ENCODE results near the gene ITGB2. TPM values are rescaled to one million over a fixed set of nuclear protein-coding genes. Genes with fewer than 3 reads are reported as not detected.

ITGB2 gene
- total RNA-seq, 1 experiment from 2014 or later = 1.5 TPM

DNA sequence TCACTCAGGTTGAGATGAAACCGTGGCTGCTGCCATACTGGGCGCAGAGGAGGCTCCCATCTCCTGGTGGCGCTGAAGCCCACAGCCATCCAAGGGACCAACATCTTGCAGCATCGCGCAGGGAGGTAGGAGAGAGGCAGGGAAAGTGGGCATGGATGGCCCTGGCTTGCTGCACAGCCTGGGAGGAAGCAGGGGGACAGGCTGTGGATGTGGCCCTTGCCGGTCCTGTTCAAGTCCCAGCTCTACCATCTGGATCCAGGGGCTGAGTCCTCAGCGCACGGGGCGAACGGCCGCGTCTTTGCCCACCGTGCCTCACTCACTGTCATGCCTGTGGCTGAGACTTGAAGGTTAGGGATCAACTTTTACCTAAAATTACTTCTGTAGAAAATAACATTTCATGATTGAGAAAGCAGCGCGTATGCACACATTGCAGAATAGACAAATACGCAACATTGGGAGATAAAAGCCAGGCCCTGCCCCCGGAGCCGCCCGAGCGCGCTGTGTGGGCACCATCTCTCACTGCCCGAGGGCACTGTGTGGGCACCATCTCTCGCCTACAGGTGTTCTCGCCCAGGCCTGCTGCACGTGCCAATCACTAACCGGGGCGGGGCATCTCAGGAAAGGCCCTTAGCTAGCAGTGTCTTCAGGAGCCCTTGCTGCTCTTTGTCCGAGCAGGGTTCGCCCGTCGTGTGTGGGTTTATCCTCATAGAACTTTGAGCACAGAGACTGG, 30.7 kb upstream of the ITGB2 start:
- no peak for ATAC-seq
- TF ChIP-seq MAX (IDR thresholded peaks at IDR 0.05) = no peak
- no peak for TF ChIP-seq SP1 (IDR thresholded peaks at IDR 0.05; ENCODE audit: low read depth)
- TF ChIP-seq ZFX (IDR thresholded peaks at IDR 0.05) = no peak
- TF ChIP-seq EZH2 (IDR thresholded peaks at IDR 0.05) = no peak
- TF ChIP-seq EGR1 (IDR thresholded peaks at IDR 0.05; ENCODE audit: low read depth) = no peak
- TF ChIP-seq CTCF (IDR thresholded peaks at IDR 0.05 in 2 of 3, conservative IDR thresholded peaks at IDR 0.05 in 1 of 3; ENCODE audit: borderline replicate concordance in 1 of 3, insufficient read depth in 1 of 3, low read depth in 2 of 3, low read length in 2 of 3) = no peak
- TF ChIP-seq CBX3 (IDR thresholded peaks at IDR 0.05; ENCODE audit: low read depth) = no peak
- no peak for TF ChIP-seq CEBPB (IDR thresholded peaks at IDR 0.05; ENCODE audit: low read depth)
- TF ChIP-seq TCF7L2 (IDR thresholded peaks at IDR 0.05; ENCODE audit: borderline replicate concordance, extremely low read depth, insufficient read depth, insufficient read length) = no peak
- no peak for TF ChIP-seq SRF (IDR thresholded peaks at IDR 0.05; ENCODE audit: low read depth)
- TF ChIP-seq, protein P1, sequence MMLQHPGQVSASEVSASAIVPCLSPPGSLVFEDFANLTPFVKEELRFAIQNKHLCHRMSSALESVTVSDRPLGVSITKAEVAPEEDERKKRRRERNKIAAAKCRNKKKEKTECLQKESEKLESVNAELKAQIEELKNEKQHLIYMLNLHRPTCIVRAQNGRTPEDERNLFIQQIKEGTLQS (IDR thresholded peaks at IDR 0.05) = no peak
- TF ChIP-seq POLR2A (IDR thresholded peaks at IDR 0.05; ENCODE audit: borderline replicate concordance, extremely low read depth, insufficient read depth, insufficient read length) = no peak
- TF ChIP-seq ZNF274 (IDR thresholded peaks at IDR 0.05; ENCODE audit: low read depth, low read length) = no peak
- TF ChIP-seq, protein P2, sequence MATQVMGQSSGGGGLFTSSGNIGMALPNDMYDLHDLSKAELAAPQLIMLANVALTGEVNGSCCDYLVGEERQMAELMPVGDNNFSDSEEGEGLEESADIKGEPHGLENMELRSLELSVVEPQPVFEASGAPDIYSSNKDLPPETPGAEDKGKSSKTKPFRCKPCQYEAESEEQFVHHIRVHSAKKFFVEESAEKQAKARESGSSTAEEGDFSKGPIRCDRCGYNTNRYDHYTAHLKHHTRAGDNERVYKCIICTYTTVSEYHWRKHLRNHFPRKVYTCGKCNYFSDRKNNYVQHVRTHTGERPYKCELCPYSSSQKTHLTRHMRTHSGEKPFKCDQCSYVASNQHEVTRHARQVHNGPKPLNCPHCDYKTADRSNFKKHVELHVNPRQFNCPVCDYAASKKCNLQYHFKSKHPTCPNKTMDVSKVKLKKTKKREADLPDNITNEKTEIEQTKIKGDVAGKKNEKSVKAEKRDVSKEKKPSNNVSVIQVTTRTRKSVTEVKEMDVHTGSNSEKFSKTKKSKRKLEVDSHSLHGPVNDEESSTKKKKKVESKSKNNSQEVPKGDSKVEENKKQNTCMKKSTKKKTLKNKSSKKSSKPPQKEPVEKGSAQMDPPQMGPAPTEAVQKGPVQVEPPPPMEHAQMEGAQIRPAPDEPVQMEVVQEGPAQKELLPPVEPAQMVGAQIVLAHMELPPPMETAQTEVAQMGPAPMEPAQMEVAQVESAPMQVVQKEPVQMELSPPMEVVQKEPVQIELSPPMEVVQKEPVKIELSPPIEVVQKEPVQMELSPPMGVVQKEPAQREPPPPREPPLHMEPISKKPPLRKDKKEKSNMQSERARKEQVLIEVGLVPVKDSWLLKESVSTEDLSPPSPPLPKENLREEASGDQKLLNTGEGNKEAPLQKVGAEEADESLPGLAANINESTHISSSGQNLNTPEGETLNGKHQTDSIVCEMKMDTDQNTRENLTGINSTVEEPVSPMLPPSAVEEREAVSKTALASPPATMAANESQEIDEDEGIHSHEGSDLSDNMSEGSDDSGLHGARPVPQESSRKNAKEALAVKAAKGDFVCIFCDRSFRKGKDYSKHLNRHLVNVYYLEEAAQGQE (IDR thresholded peaks at IDR 0.05; ENCODE audit: low read depth) = no peak
- TF ChIP-seq SIN3A (IDR thresholded peaks at IDR 0.05; ENCODE audit: low read depth) = no peak
- TF ChIP-seq YY1 (IDR thresholded peaks at IDR 0.05; ENCODE audit: extremely low read depth, insufficient replicate concordance, low read depth, low read length) = no peak
- ChIA-PET POLR2A (no interaction called here), RAD21 (ENCODE audit: low non-redundant PET in 1 of 2, low total read pairs in 2 of 2, uncharacterized antibody in 2 of 2, unreplicated experiment in 2 of 2) (interaction anchor here in 1 of 2 experiments (0.7 kb wide), 1 partner anchor 196 kb away, joined by 3 read pairs; no protein-coding TSS in a partner anchor), CTCF (interaction anchor here (2.0 kb wide), 1 partner anchor 177 kb away, joined by 7 read pairs; no protein-coding TSS in a partner anchor)
- Histone ChIP-seq H4K20me1 (ENCODE audit: insufficient read depth) (no peaks in the 10 kb centered on the region), H2AFZ (ENCODE audit: low read depth, low read length, poor library complexity, severe bottlenecking) (no peak overlapping the region), H3K9me3 (ENCODE audit: control insufficient read depth in 1 of 2, insufficient read depth in 1 of 2, low read depth in 1 of 2, low read length in 2 of 2) (no peaks in the 10 kb centered on the region), H3K36me3 (ENCODE audit: control insufficient read depth in 1 of 2, insufficient read depth in 2 of 2, low read length in 2 of 2) (peaks cover 4 to 21% of the 10 kb centered on the region in 2 experiments; a peak in 3 of 4 replicates), H3K4me1 (ENCODE audit: control insufficient read depth in 1 of 2, insufficient read depth in 2 of 2, low read length in 2 of 2) (no peaks in the 10 kb centered on the region; a peak in 1 of 4 replicates), H3K79me2 (ENCODE audit: insufficient read depth, low read length) (peaks cover 96% of the 10 kb centered on the region), H3K9ac (ENCODE audit: low read length) (no peak overlapping the region), H3K27ac (ENCODE audit: low read depth, low read length) (no peak overlapping the region), H3K9me2 (ENCODE audit: insufficient read depth) (no peaks in the 10 kb centered on the region), H3K4me2 (ENCODE audit: low read length) (no peak overlapping the region), H3K4me3 (replicated peaks in 1 of 2; ENCODE audit: low read depth in 1 of 2, low read length in 2 of 2) (no peak overlapping the region), H3K27me3 (ENCODE audit: insufficient read depth, low read length) (no peaks in the 10 kb centered on the region)
- BruUV-seq (replicated peaks) = no TSS peak
- no peak for DNase-seq (ENCODE audit: low read depth, low spot score)
- intact Hi-C loops (cut with micrococcal nuclease) = no loop called here
